A673 (cell line): ENCODE results near the gene CENPX. TPM values are rescaled to one million over a fixed set of nuclear protein-coding genes. Genes with fewer than 3 reads are reported as not detected.

ENCODE experiments used
- BruUV-seq: library from RNA; stranded (reverse); fragments of 400-500 nt; replicated peaks from 2 replicates; lab custom pipeline; 2021; lab: Mats Ljungman, UMichigan
- CTCF ChIA-PET: fragments of 300-600 bp; sonication (Branson Sonifier 250); formaldehyde crosslinking; loops from one replicate; lab custom pipeline; 2022; ENCODE audit warnings: antibody characterized with exemption; lab: Charles Lee
- POLR2A ChIA-PET: fragments of 300-600 bp; sonication (Branson Sonifier 250); formaldehyde crosslinking; loops from one replicate; lab custom pipeline; 2022; ENCODE audit warnings: antibody characterized with exemption; ENCODE audit not compliant: low non-redundant PET; lab: Charles Lee
- DNase-seq: peaks from one replicate; pipeline ENCODE4 v3.0.0-alpha.2; 2015; ENCODE audit warnings: low spot score
- H3K27ac ChIP-seq: fragments of 200-600 bp; sonication (generic); 2 replicates; pipeline ENCODE4 v1.5.1; 2016; ENCODE audit warnings: mixed run types, low read depth, mild to moderate bottlenecking, mixed read lengths, antibody characterized with exemption, low read length; ENCODE audit not compliant: poor library complexity, severe bottlenecking
- H3K27me3 ChIP-seq: fragments of 200-600 bp; sonication (generic); replicated peaks from 2 replicates; pipeline ENCODE4 v1.6.1; 2017; ENCODE audit warnings: mixed run types, low read depth, mild to moderate bottlenecking, mixed read lengths, antibody characterized with exemption, low read length; ENCODE audit not compliant: insufficient read depth, poor library complexity
- H3K36me3 ChIP-seq: fragments of 200-600 bp; sonication (generic); 2 replicates; pipeline ENCODE4 v1.6.1; 2016; ENCODE audit warnings: mixed run types, mild to moderate bottlenecking, mixed read lengths, antibody characterized with exemption, low read length; ENCODE audit not compliant: insufficient read depth, poor library complexity, severe bottlenecking
- H3K4me1 ChIP-seq: fragments of 200-600 bp; sonication (generic); 2 replicates; pipeline ENCODE4 v1.6.1; 2017; ENCODE audit warnings: mixed run types, mild to moderate bottlenecking, mixed read lengths, antibody characterized with exemption, low read length; ENCODE audit not compliant: insufficient read depth, poor library complexity, severe bottlenecking
- H3K4me3 ChIP-seq: fragments of 200-600 bp; sonication (generic); 2 replicates; pipeline ENCODE4 v1.5.1; 2016; ENCODE audit warnings: low read depth, mixed run types, mild to moderate bottlenecking, mixed read lengths, low read length; ENCODE audit not compliant: poor library complexity, severe bottlenecking
- H3K9me3 ChIP-seq: fragments of 200-600 bp; sonication (generic); 2 replicates; pipeline ENCODE4 v1.6.1; 2016; ENCODE audit warnings: mixed run types, low read depth, mild to moderate bottlenecking, mixed read lengths, antibody characterized with exemption, low read length; ENCODE audit not compliant: poor library complexity, severe bottlenecking
- CTCF ChIP-seq: fragments of 300-800, 200-600 bp; sonication (generic); conservative IDR thresholded peaks from 2 replicates; pipeline ENCODE4 v1.5.1; 2017; ENCODE audit warnings: low read depth, mild to moderate bottlenecking, antibody characterized with exemption, low read length, moderate library complexity, mixed read lengths
- EZH2 ChIP-seq: fragments of 200-600 bp; sonication (generic); IDR thresholded peaks from 2 replicates; pipeline ENCODE4 v1.6.1; 2017; ENCODE audit warnings: borderline replicate concordance, low read depth, mild to moderate bottlenecking, mixed read lengths, antibody characterized with exemption, low read length; ENCODE audit not compliant: poor library complexity, severe bottlenecking
- intact Hi-C: fragments of 100-400 bp; cut with micrococcal nuclease; formaldehyde crosslinking; loops from one replicate; pipeline ENCODE4 v1.10.0; 2022; ENCODE audit not compliant: unreplicated experiment
- total RNA-seq: library from RNA; stranded (reverse); gene quantifications from 2 replicates; pipeline ENCODE4 v1.2.3, GENCODE V29; 2021

CENPX gene
- total RNA-seq, 1 experiment from 2014 or later, result 165 TPM

DNA sequence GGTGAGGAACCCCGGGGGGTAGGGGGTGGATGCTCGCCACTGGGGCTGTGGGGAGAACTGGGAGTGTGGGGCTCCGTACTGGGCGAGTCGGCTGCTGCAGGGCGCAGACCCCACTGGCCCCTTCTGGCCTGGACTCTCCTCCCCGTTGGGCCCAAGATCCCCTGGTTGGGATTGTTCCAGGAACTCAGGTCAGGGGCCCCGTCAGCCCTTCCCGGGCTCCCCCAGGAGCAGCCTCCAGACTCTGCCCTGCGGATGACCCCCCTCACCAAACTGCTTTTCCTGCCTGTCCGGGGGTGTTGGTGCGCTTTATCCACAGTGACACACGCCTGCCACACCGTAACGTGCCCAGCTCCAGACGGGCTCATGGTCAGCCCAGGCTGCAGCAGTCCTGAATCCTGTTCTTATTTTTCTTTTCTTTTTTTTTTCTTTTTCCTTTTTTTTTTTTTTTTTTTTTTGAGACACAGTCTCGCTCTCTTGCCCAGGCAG, 21.1 kb downstream of the CENPX start:
- no peak for TF ChIP-seq CTCF
- no peak for TF ChIP-seq EZH2
- H3K27me3 ChIP-seq, result no peaks in the 10 kb centered on the region
- H3K27ac ChIP-seq, result no peak overlapping the region
- ChIA-PET CTCF (no interaction called here), POLR2A (no interaction called here)
- no peak for DNase-seq
- peaks cover 9% of the 10 kb centered on the region for H3K4me1 ChIP-seq
- H3K36me3 ChIP-seq, result no peaks in the 10 kb centered on the region
- intact Hi-C loops, result no loop called here
- H3K4me3 ChIP-seq, result no peak overlapping the region
- no TSS peak for BruUV-seq
- H3K9me3 ChIP-seq, result no peaks in the 10 kb centered on the region

DNA sequence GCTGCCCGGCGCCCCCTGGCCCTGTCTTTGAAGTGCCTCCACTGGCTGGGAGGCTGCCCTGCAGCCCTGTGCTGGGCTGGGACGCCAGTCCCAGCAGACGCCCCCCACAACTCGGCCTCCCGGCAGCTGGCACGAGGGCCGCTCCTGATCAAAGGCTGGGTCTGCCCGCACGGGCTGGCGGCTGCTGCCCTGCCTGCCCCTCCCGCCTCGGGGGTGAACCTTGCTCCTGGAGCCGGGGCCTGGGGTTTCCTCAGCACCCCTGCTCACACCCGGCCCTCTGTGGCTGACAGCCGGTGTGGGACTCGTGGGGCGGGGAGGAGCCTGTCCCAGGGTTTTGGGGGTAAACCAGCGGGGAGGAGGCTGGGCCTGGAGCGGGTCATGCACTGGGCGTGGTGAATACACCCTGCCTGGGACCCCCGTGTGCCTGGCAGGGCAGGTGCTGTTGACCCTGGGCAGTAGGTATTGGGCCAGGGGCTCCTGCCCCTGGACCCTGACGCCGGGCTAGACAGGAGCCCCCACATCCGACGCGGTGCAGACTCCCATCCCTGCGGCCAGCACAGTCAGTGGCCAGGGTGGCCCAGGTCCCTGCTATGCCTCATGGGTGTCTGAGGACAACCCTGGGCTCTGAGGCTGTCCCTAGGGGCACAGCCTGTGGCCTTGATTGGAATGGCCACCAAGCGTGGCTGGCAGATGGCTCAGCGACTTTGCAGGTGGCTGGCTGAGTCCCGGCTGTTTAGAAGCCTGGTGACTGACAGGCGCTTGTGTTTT, 21.7 kb downstream of the CENPX start:
- Histone ChIP-seq H3K36me3 (no peaks in the 10 kb centered on the region), H3K27ac (no peak overlapping the region), H3K9me3 (no peaks in the 10 kb centered on the region), H3K4me1 (peaks cover 9% of the 10 kb centered on the region), H3K27me3 (no peaks in the 10 kb centered on the region), H3K4me3 (no peak overlapping the region)
- no peak for TF ChIP-seq EZH2
- no peak for TF ChIP-seq CTCF
- CTCF ChIA-PET, result no interaction called here
- DNase-seq, result no peak
- BruUV-seq, result no TSS peak
- POLR2A ChIA-PET, result no interaction called here
- intact Hi-C loops, result no loop called here

- TF ChIP-seq EZH2, result no peak
- TF ChIP-seq CTCF, result no peak
- H3K27me3 ChIP-seq, result no peaks in the 10 kb centered on the region
- DNase-seq, result no peak
- BruUV-seq, result no TSS peak
- no peaks in the 10 kb centered on the region for H3K9me3 ChIP-seq
- peaks cover 9% of the 10 kb centered on the region for H3K4me1 ChIP-seq
- no peak overlapping the region for H3K4me3 ChIP-seq
- ChIA-PET POLR2A (no interaction called here), CTCF (no interaction called here)
- no peaks in the 10 kb centered on the region for H3K36me3 ChIP-seq
- H3K27ac ChIP-seq, result no peak overlapping the region
- intact Hi-C loops, result no loop called here
Observed at GRCh38 chr17:81999976-82000802, 22.5 kb downstream of the CENPX start.
